Measurements from ENCODE around the gene RYR1.

GRCh38 chr19:38522915-38523314 is 89.4 kb downstream of the RYR1 start:
- no peak for TF ChIP-seq CTCF (IDR thresholded peaks at IDR 0.05; ENCODE audit: low read depth, low read length)
- no peak for TF ChIP-seq EZH2phosphoT487 (IDR thresholded peaks at IDR 0.05; ENCODE audit: low read depth)

All from OCI-LY3 (cell line).